ENCODE measurements around the gene CCDC70.

CCDC70 gene

GRCh38 chr13:51912091-51912490 is 50.3 kb downstream of the CCDC70 start:
- no peak for DNase-seq

GRCh38 chr13:51912511-51913225 is 50.9 kb downstream of the CCDC70 start:
- no peak for DNase-seq

DNA sequence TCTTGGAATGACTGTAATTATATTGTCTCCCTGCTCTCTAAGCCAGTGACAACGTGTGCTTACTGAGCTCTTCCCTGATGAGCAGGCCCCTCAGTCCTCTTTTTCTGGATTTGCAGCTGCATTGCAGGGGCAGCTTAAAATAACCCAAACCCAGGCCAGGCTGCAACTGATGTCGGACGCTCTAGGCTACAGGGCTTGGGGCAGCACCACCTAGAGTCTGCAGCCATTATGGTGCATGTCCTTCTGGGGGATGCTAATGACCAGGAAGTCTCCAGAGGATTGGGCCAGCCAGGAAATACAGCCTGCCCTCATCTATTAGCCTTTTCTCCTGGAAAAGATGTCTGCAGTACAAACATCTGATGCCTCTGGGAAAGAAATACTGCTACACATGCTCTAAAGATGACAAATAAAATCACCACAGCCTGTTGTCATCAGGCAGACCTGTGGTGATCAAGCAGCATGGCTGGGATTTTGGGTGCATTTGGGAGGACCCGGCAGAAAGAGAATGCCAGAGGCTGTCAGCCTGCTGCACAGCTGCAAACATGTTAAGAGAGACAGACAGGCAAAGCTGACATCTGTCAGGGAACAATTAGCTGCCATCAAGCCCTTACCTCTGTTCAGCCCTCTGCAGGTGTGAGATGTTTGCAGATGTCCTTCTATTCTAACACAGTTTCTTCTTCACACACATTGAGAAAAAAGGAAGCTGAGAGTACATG is 51.8 kb downstream of the CCDC70 start:
- no peak for DNase-seq

GRCh38 chr13:51914137-51914493 is 52.3 kb downstream of the CCDC70 start:
- DNase-seq, result no peak
